B cell (primary cell): ENCODE data around the gene MTFR1L.

Source experiments
- CTCF ChIP-seq: fragments of 200-600 bp; IDR thresholded peaks from one replicate; pipeline ENCODE4 v1.8.0; 2022; ENCODE audit warnings: antibody characterized with exemption, mild to moderate bottlenecking
- EZH2 ChIP-seq: IDR thresholded peaks from 2 replicates; pipeline ENCODE4 v1.6.1; 2012; ENCODE audit warnings: borderline replicate concordance, low read depth, mild to moderate bottlenecking, moderate library complexity, low read length; ENCODE audit not compliant: insufficient read depth, poor library complexity, severe bottlenecking

GRCh38 chr1:25873120-25873519 is 53.4 kb downstream of the MTFR1L start:
- no peak for TF ChIP-seq CTCF
- TF ChIP-seq EZH2: no peak
